Body of pancreas (tissue), 4 donors: ENCODE measurements around the gene PPTC7. TPM values are rescaled to one million over a fixed set of nuclear protein-coding genes. Genes with fewer than 3 reads are reported as not detected.

ENCODE experiments used
- ATAC-seq: fragments of 150-250 bp; one replicate; pipeline ENCODE4 v1.9.1; 2016
- DNase-seq, 4 donors: peaks; one replicate each; pipeline ENCODE4 v3.0.0-alpha.2; 2019
- H3K27ac ChIP-seq, 4 donors: fragments of 200-600 bp; sonication (generic); 1 replicate in 3 of 4; 2 replicates in 1 of 4; pipeline versions ENCODE4 v1.5.1 to v1.6.1; 2016 to 2019; ENCODE audit warnings: mild to moderate bottlenecking in 1 of 4, mixed read lengths in 1 of 4, moderate library complexity in 1 of 4
- H3K27me3 ChIP-seq, 2 donors: fragments of 200-600 bp; sonication (generic); one replicate each; pipeline ENCODE4 v1.6.0; 2016; ENCODE audit warnings: mild to moderate bottlenecking in 1 of 2
- H3K36me3 ChIP-seq, 2 donors: fragments of 200-600 bp; sonication (generic); replicated peaks in 1 of 2; 2 replicates each; pipeline ENCODE4 v1.5.1; 2016; ENCODE audit warnings: low read depth in 2 of 2; ENCODE audit not compliant: insufficient read depth in 1 of 2
- H3K4me1 ChIP-seq: fragments of 200-600 bp; sonication (generic); one replicate; pipeline ENCODE4 v1.6.0; 2016
- H3K4me3 ChIP-seq, 2 donors: fragments of 200-600 bp; sonication (generic); 1 replicate in 1 of 2; 2 replicates in 1 of 2; pipeline ENCODE4 v1.5.1; 2016 to 2019
- H3K9me3 ChIP-seq, 3 donors: fragments of 200-600 bp; sonication (generic); 1 replicate in 2 of 3; 2 replicates in 1 of 3; pipeline ENCODE4 v1.5.1; 2016
- POLR2A ChIP-seq, 3 donors: fragments of 450-650 bp; IDR thresholded peaks; one replicate each; pipeline ENCODE4 v1.6.1; 2016; ENCODE audit warnings: antibody characterized with exemption in 3 of 3, mild to moderate bottlenecking in 2 of 3
- WGBS, 2 donors: methylation state at CpG; one replicate each; pipeline ENCODE4 v1.1.5; 2017; 5-methylcytosine and 5-hydroxymethylcytosine counted together
- intact Hi-C: fragments of 100-400 bp; cut with DNase I; formaldehyde crosslinking; loops from one replicate; pipeline ENCODE4 v1.15.1; 2023
- total RNA-seq, 2 donors: library from RNA; depleted of rRNA; stranded (reverse); fragments of >200 nt; gene quantifications; one replicate each; pipeline ENCODE4 v1.1.0, GENCODE V29; 2016
- TF ChIP-seq, protein P1 (sequence below), 7 experiments: fragments of 450-650 bp in 4 of 7; fragments of 200-600 bp in 3 of 7; sonication (generic) in 3 of 7; IDR thresholded peaks; one replicate each; pipeline ENCODE4 v1.5.1; 2016 to 2019; ENCODE audit warnings: antibody characterized with exemption in 7 of 7

PPTC7 gene
- total RNA-seq, 2 donors from 2014 or later, result 10.1 to 10.5 TPM

DNA sequence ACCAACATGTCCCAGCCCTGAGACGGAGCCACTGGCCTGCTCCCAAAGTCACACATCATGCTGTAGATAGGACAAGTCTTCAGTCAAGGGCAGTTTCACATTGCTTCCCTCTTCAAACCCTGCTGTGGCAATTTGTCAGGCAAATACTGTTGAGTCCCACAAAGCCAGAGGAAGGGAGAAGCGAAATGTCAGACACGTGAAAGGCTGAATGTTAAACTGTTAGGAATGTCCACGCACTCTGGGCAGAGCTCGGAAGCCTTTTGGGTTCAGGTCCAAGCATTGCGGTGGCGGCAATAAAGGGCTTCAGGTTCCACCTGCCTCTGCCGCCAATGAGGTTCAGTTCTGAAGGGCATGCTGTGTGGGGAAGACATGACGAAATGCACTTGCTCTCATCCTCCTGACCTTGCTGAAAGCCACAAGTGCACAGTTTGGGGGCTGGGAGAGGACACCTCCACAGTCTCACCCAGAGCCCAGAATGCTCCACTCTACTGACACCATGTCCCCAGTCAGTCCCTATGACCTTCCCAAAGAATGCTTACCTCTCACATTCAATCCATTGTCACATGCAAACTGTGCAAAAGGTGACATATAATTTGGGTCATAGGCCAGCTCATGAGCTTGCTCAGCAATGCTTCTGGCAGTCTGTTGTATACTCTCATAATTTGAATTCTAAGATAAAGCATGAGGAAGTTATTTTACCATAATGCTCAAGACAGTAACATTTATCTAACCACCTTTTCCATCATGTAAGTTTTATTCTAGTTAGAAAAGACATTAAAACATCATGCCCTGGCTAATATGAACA is 45.3 kb downstream of the PPTC7 start:
- intact Hi-C loops, result no loop called here
- DNase-seq (peak; percentile 40 to 59 (median 53)), ATAC-seq (peak; percentile 60)
- TF ChIP-seq POLR2A (IDR thresholded peaks at IDR 0.05), result no peak
- TF ChIP-seq, protein P1, sequence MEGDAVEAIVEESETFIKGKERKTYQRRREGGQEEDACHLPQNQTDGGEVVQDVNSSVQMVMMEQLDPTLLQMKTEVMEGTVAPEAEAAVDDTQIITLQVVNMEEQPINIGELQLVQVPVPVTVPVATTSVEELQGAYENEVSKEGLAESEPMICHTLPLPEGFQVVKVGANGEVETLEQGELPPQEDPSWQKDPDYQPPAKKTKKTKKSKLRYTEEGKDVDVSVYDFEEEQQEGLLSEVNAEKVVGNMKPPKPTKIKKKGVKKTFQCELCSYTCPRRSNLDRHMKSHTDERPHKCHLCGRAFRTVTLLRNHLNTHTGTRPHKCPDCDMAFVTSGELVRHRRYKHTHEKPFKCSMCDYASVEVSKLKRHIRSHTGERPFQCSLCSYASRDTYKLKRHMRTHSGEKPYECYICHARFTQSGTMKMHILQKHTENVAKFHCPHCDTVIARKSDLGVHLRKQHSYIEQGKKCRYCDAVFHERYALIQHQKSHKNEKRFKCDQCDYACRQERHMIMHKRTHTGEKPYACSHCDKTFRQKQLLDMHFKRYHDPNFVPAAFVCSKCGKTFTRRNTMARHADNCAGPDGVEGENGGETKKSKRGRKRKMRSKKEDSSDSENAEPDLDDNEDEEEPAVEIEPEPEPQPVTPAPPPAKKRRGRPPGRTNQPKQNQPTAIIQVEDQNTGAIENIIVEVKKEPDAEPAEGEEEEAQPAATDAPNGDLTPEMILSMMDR (IDR thresholded peaks at IDR 0.05), result no peak
- Histone ChIP-seq H3K4me1 (peaks cover 30% of the 10 kb centered on the region), H3K9me3 (no peaks in the 10 kb centered on the region), H3K4me3 (no peak overlapping the region), H3K27me3 (no peaks in the 10 kb centered on the region), H3K27ac (peak overlapping the region in 3 of 4 donors; percentile 28 to 69 (median 57)), H3K36me3 (peaks cover 0 to 2% of the 10 kb centered on the region in 2 donors)
- 57 to 63% methylated on average over 7 to 9 of the region's 9 CpGs for WGBS, 2 donors

GRCh38 chr12:110536834-110537604 is 46.1 kb downstream of the PPTC7 start:
- Histone ChIP-seq H3K27ac (peak overlapping the region in 3 of 4 donors; percentile 28 to 69 (median 57)), H3K4me3 (no peak overlapping the region), H3K36me3 (peaks cover 0 to 2% of the 10 kb centered on the region in 2 donors), H3K9me3 (no peaks in the 10 kb centered on the region), H3K4me1 (peaks cover 23% of the 10 kb centered on the region), H3K27me3 (no peaks in the 10 kb centered on the region)
- no peak for ATAC-seq
- no peak for DNase-seq
- no peak for TF ChIP-seq POLR2A (IDR thresholded peaks at IDR 0.05)
- TF ChIP-seq, protein P1 (IDR thresholded peaks at IDR 0.05), result no peak
- intact Hi-C loops, result no loop called here
- 67 to 69% methylated on average over 4 of the region's 4 CpGs for WGBS, 2 donors

- H3K27ac ChIP-seq, result no peak overlapping the region
- 89 to 94% methylated on average over 6 of the region's 6 CpGs for WGBS, 2 donors
- intact Hi-C loops, result no loop called here
- peaks cover 30% of the 10 kb centered on the region for H3K4me1 ChIP-seq
- peaks cover 0 to 2% of the 10 kb centered on the region in 2 donors for H3K36me3 ChIP-seq
- ATAC-seq (no peak), DNase-seq (no peak)
- no peaks in the 10 kb centered on the region for H3K27me3 ChIP-seq
- TF ChIP-seq, protein P1 (IDR thresholded peaks at IDR 0.05), result no peak
- TF ChIP-seq POLR2A (IDR thresholded peaks at IDR 0.05), result no peak
- no peak overlapping the region for H3K4me3 ChIP-seq
- no peaks in the 10 kb centered on the region for H3K9me3 ChIP-seq
Observed at GRCh38 chr12:110534811-110535210, 48.3 kb downstream of the PPTC7 start.

- peaks cover 0 to 2% of the 10 kb centered on the region in 2 donors for H3K36me3 ChIP-seq
- H3K27ac ChIP-seq, result no peak overlapping the region
- no peaks in the 10 kb centered on the region for H3K27me3 ChIP-seq
- 29 to 30% methylated on average over 6 of the region's 6 CpGs for WGBS, 2 donors
- no peak for ATAC-seq
- TF ChIP-seq POLR2A (IDR thresholded peaks at IDR 0.05), result no peak
- TF ChIP-seq, protein P1 (IDR thresholded peaks at IDR 0.05), result no peak
- DNase-seq, result no peak
- H3K9me3 ChIP-seq, result no peaks in the 10 kb centered on the region
- H3K4me3 ChIP-seq, result no peak overlapping the region
- H3K4me1 ChIP-seq, result peaks cover 28% of the 10 kb centered on the region
- intact Hi-C loops, result no loop called here
Observed at GRCh38 chr12:110533607-110534006, 49.5 kb downstream of the PPTC7 start.
